K562 (cell line): ENCODE results near the gene WEE1. TPM values are rescaled to one million over a fixed set of nuclear protein-coding genes. Genes with fewer than 3 reads are reported as not detected.
A peak's percentile ranks its signal among the peaks of the same experiment; 100 is the strongest.

Experiments used
- ATF7 ChIP-seq: fragments of 450-650 bp; IDR thresholded peaks from 2 replicates; pipeline ENCODE4 v1.7.1; 2014; ENCODE audit warnings: mild to moderate bottlenecking, moderate library complexity
- BCOR ChIP-seq: fragments of 450-650 bp; IDR thresholded peaks from 2 replicates; pipeline ENCODE4 v1.6.1; 2016
- BMI1 ChIP-seq: fragments of 150-350 bp; IDR thresholded peaks from 2 replicates; pipeline ENCODE4 v1.6.1; 2014; ENCODE audit warnings: low read length
- CBX3 ChIP-seq, 2 experiments: IDR thresholded peaks; 1 replicate in 1 of 2; 2 replicates in 1 of 2; pipeline ENCODE4 v1.6.1; 2012; ENCODE audit warnings: inconsistent platforms in 2 of 2, low read length in 2 of 2, borderline replicate concordance in 1 of 2, control low read depth in 1 of 2
- DEAF1 ChIP-seq: fragments of 450-650 bp; formaldehyde crosslinking; IDR thresholded peaks from 2 replicates; pipeline ENCODE4 v1.4.0; 2020; ENCODE audit warnings: mild to moderate bottlenecking, moderate library complexity
- ILK ChIP-seq: fragments of 450-650 bp; IDR thresholded peaks from 2 replicates; pipeline ENCODE4 v1.6.1; 2016; ENCODE audit warnings: missing genetic modification characterization, low read depth, mild to moderate bottlenecking, missing compliant biosample characterization, moderate library complexity, borderline replicate concordance
- JUND ChIP-seq, 2 experiments: IDR thresholded peaks; 2 replicates in 1 of 2; 3 replicates in 1 of 2; pipeline ENCODE4 v1.6.1; 2011; ENCODE audit warnings: borderline replicate concordance in 2 of 2, low read depth in 2 of 2, low read length in 2 of 2, improper control_type of control experiment in 1 of 2, missing biosample characterization in 1 of 2, missing genetic modification characterization in 1 of 2, missing genetic modification reagents in 1 of 2
- NR4A1 ChIP-seq, 2 experiments: fragments of 250-450 bp in 1 of 2; fragments of 450-650 bp in 1 of 2; sonication (Bioruptor Pico) in 1 of 2; IDR thresholded peaks; 2 replicates each; pipeline versions ENCODE4 v1.4.0 to v1.6.1; 2016 to 2020; ENCODE audit warnings: mild to moderate bottlenecking in 2 of 2, missing compliant biosample characterization in 1 of 2, missing genetic modification characterization in 1 of 2, moderate library complexity in 1 of 2
- RB1 ChIP-seq: fragments of 450-650 bp; IDR thresholded peaks from 2 replicates; pipeline ENCODE4 v1.6.1; 2017; ENCODE audit warnings: low read depth, mild to moderate bottlenecking
- RFX5 ChIP-seq: IDR thresholded peaks from 2 replicates; pipeline ENCODE4 v1.6.1; 2011; ENCODE audit warnings: low read depth, mild to moderate bottlenecking, improper control_type of control experiment, low read length
- SUPT5H ChIP-seq: fragments of 450-650 bp; IDR thresholded peaks from 2 replicates; pipeline ENCODE4 v1.6.1; 2016
- ZFP1 ChIP-seq: fragments of 450-650 bp; formaldehyde crosslinking; IDR thresholded peaks from 2 replicates; pipeline ENCODE4 v1.4.0; 2020; ENCODE audit warnings: mild to moderate bottlenecking, mixed read lengths
- ZNF3 ChIP-seq: fragments of 250-450 bp; sonication (Bioruptor Pico); IDR thresholded peaks from 2 replicates; pipeline ENCODE4 v1.5.0; 2021; ENCODE audit warnings: mild to moderate bottlenecking, moderate library complexity
- polyA plus RNA-seq, 8 experiments: library from polyadenylated mRNA; depleted of rRNA in 4 of 8; stranded (reverse) in 5 of 8; unstranded in 3 of 8; fragments of >200 nt; fragmentation: Nextera tagmentation in 2 of 8; fragmentation: Illumina TruSeq in 1 of 8; extraction: Ambion mirVana in 2 of 8; extraction: Trizol in 1 of 8; gene quantifications; 2 replicates each; pipeline versions ENCODE4 v1.2.1 to v1.2.3, GENCODE V29; 2011 to 2014; ENCODE audit warnings: inconsistent platforms in 1 of 8, missing spikeins in 1 of 8
- total RNA-seq, 7 experiments: library from RNA; depleted of rRNA in 6 of 7; stranded (reverse); fragments of >200 nt in 6 of 7; fragmentation: Illumina TruSeq in 2 of 7; extraction: Trizol in 2 of 7; gene quantifications; 2 replicates each; pipeline versions ENCODE4 v1.2.1 to v1.2.3, GENCODE V29; 2011 to 2021; ENCODE audit warnings: low replicate concordance in 1 of 7
- TF ChIP-seq, protein P1 (sequence below): sonication (generic); formaldehyde crosslinking; IDR thresholded peaks from 2 replicates; pipeline ENCODE4 v1.5.0; 2020; ENCODE audit warnings: missing genetic modification reagents

WEE1 gene
- total and polyA plus RNA-seq, 9 of the 15 experiments (the other 6 are each of a cell fraction or from before 2014, with no cell fraction given) = 21.9 to 99.0 (median 67.4) TPM

GRCh38 chr11:9535189-9535781, 38.2 kb upstream of the WEE1 start (continued):
- no peak for TF ChIP-seq ZFP1 (CRISPR knock-in tag)
- peak in 1 of 2 experiments; percentile 65; a peak in 1 of 3 replicates for TF ChIP-seq CBX3 (IDR thresholded peaks at IDR 0.05; ENCODE audit: borderline replicate concordance in 1 of 2, low read length in 2 of 2)
- TF ChIP-seq SUPT5H = no peak
- peak; percentile 16; the same call in 1 of the 2 replicates for TF ChIP-seq RB1
- no peak for TF ChIP-seq RFX5
- no peak for TF ChIP-seq BCOR
- 0 out of 2 replicates have a peak, but pooled peaks have one; percentile 29 for TF ChIP-seq ATF7
- TF ChIP-seq DEAF1 = peak; percentile 61
- TF ChIP-seq NR4A1 (CRISPR knock-in tag; IDR thresholded peaks at IDR 0.05) = no peak
- 0 out of 2 replicates have a peak, but pooled peaks have one; percentile 18 for TF ChIP-seq NR4A1 (tag; IDR thresholded peaks at IDR 0.05)
- TF ChIP-seq JUND (IDR thresholded peaks at IDR 0.05; ENCODE audit: borderline replicate concordance, low read depth, low read length) = peak; percentile 71; the same call in 1 of the 2 replicates
- peak; percentile 71; the same call in 2 of the 3 replicates for TF ChIP-seq JUND (tag; IDR thresholded peaks at IDR 0.05; ENCODE audit: borderline replicate concordance, low read depth, low read length)
- TF ChIP-seq ZNF3 (CRISPR knock-in tag) = no peak
- TF ChIP-seq ILK = no peak
- TF ChIP-seq, protein P1, sequence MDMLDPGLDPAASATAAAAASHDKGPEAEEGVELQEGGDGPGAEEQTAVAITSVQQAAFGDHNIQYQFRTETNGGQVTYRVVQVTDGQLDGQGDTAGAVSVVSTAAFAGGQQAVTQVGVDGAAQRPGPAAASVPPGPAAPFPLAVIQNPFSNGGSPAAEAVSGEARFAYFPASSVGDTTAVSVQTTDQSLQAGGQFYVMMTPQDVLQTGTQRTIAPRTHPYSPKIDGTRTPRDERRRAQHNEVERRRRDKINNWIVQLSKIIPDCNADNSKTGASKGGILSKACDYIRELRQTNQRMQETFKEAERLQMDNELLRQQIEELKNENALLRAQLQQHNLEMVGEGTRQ (CRISPR knock-in tag) = no peak
- TF ChIP-seq BMI1 = no peak
